ENCODE results near the gene CLCN1.
"Not testable (repeated sequence)": the region's sequence is repeated elsewhere in the genome, so short reads cannot be mapped to it uniquely, and the experiment has no call there.

Gene CLCN1

DNA sequence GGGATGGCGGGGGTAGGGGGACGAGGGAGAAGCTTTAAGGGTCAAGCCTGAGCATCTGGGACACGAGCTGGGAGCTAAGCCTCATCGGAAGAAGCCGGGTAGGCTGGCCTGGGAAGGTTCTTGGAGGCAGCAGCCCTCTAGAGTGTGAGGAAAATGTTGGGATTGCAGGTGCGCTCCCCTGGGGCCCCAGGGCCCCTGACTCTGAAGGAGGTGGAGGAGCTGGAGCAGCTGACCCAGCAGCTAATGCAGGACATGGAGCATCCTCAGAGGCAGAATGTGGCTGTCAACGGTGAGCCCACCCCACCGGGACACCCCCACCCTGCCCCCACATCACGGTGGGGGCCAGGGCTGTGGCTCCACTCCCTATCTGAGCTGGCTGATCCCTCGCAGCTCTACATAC, 72.1 kb downstream of the CLCN1 start:
- DNase-seq, result no peak

DNA sequence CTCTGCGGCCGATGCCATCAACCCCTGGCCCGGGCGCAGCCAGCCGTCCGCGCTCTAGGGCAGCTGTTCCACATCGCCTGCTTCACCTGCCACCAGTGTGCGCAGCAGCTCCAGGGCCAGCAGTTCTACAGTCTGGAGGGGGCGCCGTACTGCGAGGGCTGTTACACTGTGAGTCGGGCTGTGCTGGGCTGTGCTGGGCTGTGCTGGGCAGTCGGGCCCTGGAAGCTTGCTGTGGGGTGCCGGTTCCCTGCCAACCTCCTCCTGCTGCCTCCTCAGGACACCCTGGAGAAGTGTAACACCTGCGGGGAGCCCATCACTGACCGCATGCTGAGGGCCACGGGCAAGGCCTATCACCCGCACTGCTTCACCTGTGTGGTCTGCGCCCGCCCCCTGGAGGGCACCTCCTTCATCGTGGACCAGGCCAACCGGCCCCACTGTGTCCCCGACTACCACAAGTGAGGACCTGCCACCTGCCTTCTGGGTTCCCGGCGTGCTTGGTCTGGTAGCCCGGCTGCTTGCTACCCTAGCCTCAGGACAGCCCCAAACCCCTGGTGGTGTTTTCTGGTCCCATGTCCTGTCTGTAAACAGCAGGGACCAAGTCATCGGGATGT, 72.7 kb downstream of the CLCN1 start:
- DNase-seq, result no peak

DNA sequence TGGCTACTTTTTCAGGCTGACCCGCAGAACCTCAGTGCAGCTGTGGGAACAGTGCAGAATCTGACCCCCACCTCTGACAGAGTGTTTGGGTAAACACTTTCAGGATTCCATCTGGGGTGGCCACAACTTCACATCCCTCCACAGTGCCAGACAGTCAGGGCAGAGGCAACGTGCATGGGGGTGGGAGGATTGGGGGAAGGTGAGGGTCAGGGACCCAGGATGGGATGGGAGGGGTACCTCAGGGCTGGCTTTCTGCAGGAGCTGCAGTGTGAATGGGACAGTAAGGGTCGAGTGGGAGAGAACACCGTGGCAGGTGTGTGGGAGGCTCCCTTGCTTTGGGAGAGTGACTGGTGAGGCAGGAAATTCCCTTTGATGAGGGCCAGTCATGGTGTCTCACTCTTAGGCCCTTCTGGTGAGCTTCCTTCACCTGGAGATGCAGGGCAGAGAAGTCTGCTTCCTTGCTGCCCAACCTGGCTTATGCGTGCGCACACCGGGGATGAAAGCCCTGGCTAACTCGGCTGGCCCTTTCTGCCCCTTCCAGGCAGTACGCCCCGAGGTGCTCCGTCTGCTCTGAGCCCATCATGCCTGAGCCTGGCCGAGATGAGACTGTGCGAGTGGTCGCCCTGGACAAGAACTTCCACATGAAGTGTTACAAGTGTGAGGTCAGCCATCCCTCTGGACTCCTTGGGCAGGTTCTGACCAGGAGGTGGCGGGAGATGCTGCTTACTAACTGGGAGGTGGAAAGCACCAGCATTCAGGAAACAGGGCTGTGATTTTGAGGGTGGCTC, 73.6 kb downstream of the CLCN1 start:
- DNase-seq, result no peak

DNA sequence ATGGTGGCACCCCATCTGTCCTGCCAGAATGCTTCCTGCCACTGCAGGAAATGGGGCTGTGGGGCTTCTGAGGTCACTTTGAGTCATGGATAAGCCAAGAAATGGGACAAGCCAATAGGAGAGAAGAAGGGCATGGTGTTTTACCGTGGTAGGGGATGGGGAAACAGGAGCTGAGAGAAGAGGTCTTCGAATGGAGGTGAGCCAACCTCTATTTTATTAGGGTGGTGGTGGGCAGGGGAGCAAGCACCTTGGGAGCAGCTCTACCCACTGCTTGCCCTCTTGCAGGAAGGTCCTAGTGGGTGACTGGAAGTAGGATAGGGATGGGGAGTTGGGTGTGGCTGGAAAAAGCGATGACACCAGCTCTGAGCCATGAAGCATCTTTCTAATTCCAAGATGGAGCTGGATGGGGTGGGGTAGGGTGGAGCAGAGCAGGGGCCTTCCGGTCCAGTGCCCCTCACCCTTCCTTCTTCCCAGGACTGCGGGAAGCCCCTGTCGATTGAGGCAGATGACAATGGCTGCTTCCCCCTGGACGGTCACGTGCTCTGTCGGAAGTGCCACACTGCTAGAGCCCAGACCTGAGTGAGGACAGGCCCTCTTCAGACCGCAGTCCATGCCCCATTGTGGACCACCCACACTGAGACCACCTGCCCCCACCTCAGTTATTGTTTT, 74.3 kb downstream of the CLCN1 start:
- no peak for DNase-seq

DNA sequence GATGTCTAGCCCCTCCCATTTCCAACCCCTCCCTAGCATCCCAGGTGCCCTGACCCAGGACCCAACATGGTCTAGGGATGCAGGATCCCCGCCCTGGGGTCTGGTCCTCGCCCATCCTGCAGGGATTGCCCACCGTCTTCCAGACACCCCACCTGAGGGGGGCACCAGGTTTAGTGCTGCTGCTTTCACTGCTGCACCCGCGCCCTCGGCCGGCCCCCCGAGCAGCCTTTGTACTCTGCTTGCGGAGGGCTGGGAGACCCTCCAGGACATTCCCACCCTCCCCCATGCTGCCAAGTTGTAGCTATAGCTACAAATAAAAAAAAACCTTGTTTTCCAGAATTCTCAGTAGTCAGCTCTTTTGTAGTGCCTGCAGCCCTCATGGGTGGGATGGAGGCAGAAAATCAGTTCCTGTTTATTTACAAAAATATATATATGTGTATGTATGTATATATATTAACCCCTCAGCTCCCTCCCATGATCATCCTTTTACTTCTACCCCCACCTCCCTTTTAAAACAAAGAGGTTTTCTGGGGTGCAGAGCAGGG, 74.9 kb downstream of the CLCN1 start:
- DNase-seq, result no peak

DNA sequence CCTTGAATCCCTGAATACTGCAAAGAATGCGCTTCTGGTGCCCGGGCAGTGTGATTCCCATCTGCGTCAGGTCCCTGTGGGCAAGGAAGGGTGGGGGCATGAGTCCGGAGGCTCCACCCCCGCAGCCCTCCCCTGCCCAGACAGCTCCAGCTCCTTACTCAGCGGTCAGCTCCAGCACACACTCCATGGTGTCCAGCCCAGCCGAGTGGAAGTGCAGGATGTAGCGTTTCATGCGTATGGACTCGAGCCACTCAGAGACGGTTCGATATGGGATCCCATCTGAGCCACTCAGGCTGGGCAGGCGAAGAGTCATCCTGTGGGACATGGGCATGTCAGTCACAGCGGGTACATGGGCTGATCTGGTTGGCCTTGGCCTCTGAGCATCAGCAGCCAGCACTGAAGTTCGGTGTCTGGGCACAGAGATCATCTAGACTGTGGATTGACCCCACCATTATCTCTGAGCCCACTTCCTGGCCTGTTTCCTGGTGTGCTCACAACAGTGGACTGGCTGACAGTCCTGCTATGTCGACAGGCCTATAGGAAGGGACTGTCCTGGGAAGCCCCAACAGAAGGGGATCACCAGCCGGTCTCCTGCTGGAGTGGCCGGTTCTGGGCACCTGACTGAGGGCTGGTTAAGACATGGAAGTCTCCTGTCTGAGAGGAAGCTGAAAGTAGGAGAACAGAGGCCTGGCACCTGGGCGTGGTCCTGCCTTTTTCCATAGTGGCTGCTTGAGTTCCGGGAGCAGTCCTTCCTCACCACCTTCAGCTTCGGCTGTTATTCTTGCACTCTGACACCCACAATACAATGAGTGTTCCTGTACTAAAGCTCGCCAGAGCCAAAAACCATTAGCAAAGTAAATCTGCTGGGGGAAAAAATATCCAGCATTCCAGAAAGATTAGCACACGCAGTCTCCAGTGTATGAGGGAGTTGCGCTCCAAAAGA, 75.8 kb downstream of the CLCN1 start:
- no peak for DNase-seq

DNA sequence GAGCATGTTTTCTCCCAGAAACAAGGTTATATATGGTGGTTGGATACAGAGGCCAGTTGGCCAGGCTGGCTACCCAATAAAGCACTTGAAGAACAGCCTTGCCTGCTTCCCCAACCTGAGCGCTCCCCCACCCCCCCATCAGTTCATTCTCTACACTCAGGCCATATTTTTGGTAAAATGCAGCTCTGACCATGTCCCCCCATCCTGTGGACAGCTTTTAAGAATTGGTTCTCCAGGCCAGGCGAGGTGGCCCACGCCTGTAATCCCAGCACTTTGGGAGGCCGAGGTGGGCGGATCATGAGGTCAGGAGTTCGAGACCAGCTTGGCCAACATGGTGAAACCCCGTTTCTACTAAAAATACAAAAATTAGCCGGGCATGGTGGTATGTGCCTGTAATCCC, 76.5 kb downstream of the CLCN1 start:
- DNase-seq, result not testable (repeated sequence)

DNA sequence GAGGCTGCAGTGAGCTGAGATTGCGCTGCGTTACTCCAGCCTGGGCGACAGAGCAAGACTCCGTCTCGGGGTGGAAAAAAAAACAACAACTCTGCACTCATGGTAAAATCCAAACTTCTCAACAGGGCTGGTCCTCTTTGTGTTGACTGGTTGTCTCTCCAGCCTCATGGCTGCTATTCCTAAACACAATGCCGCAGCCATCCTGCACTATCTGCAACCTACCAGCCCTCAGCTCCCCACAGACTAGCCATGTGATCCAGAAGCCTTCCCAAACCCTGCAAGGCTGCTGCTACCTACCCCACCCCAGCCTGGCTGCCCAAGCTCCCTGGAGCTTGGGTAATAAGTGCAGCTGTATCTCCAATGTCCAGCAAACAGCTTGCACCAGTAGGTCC, 77.0 kb downstream of the CLCN1 start:
- no peak for DNase-seq

DNA sequence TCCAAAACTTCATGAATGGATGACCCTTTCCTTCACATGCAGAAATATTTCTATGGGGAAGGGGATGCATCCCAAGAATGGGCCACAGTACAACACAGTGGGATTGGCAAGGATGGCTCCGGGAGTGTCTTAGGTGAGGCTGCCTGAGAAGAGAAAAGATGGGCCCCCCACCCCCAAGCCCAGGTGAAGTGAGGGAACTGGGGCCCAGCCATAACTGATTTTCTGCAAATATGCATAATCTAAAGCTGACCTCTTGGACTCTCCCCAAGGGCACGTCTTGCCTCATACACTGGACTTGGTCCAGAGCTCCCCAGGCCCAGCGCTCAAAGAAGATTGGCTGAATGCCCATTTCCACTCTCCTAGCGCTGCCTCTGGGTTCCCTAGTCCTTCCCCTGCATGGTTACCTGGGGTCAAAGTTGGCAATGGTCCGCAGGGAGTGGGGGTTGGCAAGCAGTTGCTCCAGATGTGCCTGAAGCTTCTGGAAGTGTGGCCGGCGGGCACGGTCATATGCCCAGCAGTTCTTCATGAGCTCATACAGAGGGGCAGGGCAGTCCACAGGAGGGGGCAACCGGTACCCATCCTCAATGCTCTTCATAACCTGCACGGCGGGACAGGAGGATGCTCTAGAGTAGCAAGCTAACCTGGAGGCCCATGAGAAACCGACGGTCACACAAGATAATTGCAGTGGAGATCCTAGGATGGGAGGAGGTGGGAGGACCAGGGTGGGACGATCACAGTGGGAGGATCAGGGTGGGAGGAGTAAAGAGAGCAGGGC, 77.5 kb downstream of the CLCN1 start:
- no peak for DNase-seq

DNA sequence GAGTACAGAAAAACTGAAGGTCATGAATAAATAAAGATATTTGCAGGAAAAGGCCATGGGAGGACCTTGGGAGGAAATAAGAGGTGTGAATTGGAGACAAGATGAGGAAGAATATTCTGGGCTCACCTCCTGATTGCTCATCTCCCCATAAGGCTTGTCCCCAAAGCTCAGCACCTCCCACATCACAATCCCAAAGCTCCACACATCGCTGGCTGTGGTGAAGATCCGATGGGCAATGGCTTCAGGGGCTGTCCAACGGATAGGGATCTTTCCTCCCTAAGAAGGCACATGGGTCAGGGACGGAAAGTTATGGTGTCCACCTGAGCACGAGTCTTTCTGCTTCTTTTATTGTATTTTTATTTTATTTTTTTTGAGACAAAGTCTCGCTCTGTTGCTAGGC, 78.2 kb downstream of the CLCN1 start:
- DNase-seq, result no peak

DNA sequence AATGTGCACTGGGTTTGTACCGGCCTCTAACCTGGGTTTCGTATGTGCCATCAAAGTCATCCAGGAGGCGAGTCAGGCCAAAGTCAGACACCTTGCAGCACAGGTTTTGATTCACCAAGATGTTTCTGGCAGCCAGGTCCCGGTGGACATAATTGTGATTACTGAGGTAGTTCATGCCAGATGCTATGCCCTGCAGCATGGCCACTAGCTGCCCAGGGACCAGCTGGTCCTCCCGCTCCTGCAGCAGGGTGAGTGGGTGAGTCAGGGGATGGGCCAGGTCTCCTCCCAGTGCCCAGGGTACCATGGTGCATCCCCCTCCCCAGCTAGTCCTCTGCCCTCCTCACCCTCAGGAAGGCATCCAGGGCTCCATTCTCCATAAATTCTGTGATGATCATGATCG, 78.9 kb downstream of the CLCN1 start:
- DNase-seq, result no peak

DNA sequence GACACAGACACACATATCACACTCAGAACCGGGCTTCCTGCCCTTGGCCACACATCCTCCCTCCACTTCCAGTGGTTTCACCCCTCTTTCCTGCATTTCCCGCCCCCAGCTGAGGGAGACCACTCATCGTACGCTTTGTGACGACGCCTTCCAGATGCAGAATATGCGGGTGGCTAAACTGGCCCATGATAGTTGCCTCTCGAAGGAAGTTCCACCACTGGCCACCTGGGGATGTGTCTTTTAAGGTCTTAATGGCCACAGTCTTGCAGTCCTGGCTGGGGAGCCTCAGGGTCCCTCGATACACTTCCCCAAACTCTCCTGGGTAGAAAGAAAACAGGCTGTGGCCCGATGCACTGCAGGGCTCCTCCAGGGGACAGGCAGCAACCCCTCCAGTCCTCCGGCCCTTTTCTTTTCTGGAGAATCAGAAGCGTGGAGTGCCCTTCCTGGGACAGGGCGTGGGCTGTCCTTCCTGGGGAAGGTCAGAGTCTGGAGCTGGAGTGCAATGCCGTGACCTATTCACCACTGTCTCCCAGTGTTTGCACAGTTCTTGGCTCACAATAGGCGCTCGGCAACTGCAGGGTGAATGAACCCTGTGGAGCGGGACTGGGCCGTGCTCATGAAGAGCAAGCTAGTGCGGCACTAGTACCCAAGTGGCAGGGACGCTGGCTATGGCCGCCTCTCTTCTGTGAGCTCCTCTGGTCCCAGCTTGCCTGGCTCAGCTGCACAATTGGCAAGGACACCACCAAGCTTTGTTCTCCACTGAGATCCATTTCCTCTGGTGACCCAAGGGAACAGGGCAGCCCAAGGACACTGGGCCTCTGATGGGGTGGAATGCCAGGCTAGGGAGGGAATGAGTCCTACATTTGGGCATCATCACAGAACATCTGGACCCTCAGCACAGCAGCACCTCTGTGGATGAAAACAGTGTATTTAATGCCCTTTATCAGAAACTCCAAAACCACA, 79.6 kb downstream of the CLCN1 start:
- DNase-seq, result no peak

DNA sequence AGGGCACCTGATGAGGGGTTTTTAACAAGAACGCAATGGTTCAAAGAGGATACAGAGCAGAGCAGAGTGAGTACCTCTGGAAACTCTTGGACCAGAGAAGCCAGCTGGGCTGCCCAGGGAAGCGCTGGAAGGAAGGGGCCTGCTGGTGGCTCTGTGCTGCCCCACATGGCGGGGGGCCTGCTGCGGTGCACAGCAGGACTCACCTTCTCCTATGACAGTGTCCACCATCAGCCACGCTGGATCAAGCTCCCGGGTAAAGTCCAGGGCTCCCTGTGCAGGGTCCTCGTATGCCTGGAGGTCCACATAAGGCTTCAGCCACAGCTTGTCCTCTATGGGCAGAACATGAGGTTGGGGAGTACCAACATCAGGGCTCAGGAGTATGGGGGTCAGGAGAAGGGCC, 80.3 kb downstream of the CLCN1 start:
- no peak for DNase-seq

DNA sequence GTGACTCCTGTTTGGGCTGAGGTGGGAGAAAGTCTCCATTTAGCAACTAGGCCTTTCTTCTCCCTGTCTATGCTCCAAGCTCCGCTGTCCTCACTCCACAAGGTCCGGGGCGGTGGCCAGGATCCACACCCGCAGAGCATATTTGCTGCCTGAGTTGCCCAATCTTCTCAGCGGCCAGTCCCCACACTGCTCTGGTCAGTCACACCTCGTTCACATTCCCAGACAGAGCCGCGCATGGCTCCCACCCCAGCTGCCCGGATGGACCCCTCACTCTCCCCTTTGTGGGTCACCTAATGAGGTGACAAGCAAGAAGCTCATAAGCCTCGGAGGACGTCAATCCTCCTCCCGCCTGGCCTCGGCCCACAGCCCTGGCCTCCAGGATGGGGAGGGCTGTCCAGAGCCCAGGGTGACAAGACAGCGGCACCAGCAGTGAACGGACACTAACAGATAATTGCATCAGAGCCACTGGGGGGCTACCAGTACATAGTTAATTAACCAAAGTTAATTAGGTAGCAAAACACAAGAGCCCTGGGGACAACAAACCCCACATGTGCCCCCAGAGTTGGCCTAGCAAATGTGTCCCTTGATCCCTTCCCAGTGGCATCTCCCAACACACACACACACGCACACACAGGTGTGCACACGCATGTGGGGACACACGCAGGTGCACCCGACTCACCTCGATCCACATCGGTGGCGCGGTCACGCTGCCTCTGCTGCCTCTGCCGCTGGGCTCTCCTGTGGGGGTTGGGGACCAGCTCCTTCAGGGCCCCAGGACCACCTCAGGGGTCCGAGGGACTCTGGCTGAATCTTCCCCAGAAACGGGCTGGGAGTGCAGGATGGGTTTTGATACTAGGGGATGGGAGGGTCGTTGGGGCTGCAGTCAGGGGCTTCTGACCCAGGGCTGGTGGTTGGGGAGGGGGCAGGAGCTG, 81.0 kb downstream of the CLCN1 start:
- no peak for DNase-seq

DNA sequence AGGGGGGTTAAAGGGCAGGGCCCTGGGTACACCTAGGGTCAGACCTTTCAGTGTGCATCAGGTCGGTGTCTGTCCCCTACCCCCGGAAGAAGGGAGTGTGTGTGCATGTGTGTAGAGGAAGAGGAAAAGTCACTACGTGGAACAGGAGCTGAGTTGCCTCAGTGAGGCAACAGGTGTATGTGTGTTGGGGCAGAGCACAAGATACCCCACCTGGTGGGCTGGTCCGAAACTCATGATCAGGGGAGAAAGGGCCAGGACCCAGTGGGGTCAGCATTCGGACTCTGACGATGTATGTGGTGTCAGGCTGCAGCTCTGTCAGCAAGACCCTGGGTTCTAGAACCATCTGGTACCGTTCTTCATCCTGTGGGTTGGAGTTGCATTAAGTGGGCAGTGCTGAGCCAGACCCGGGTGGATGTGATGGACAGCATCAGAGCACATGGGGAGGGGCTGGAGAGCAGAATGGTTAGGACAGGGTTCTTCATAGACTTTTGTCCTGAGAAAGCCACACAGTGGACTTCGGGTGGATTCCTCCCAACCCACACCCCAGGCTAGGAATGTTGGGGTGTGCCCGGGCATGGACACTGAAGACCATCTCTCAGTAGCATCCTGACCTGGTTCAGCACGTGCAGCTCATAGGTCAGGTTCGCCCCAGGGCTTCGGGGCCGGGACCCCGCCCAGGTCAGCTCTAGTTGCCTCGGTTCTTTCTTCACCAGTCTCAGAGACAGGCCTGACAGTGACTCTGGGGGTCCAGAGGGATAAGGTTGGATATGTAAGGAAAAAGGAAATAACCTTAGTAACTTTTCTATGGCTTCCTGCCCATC, 82.0 kb downstream of the CLCN1 start:
- no peak for DNase-seq

DNA sequence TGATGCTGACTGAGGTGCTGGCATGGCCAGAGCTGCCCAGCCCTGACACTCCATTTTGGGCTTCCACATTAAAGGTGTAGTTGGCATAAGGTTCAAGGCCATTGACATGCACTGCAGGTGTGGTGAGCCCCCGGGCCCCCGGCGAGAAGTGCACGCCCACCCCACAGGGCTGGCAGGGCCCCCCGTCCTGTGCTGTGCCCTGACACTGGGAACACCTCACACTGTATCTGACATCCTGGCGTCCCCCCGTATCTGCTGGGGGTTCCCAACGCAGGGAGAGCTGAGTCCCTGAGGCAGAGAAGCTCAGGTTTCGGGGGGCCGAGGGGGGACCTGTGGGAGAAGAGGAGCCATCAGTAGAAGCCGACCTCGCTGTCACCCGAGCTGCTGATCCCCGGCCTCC, 82.7 kb downstream of the CLCN1 start:
- no peak for DNase-seq

DNA sequence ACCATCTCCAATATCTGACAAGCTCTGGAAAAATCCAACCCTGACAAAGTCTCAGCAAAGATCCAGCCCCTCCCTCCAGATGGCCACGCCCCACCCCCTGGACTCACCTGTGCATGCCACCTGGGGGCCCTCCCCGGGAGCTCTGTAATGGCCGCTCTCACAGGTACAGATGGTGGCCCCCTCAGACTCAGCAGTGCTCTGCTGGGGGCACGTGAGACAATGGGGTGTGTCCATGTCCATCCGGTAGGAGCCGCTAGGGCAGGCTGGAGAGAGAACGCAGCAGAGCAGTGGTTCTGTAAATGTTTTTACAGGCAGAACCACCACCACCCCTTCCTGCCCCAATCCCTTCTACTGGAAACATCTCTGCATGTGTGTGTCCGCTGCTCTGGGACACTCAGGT, 83.2 kb downstream of the CLCN1 start:
- no peak for DNase-seq

DNA sequence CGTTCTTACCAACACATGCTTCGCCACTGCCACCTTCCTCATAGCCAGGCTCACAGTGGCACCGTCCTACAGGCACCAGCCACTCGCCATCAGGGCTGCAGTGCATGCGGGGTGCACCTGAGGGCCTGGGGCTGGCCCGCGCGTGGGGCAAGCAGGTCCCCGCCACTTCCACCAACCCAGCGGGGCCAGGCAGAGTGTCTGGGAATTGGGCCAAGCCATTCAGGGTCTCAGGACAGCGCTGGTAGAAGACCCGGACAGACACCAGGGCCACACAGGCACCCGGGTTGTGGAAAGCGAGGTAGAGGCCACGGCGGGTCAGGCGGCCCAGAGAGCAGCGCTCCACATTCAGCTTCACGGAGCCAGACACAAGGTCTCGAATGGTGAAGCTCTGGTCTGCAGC, 83.7 kb downstream of the CLCN1 start:
- DNase-seq, result no peak

DNA sequence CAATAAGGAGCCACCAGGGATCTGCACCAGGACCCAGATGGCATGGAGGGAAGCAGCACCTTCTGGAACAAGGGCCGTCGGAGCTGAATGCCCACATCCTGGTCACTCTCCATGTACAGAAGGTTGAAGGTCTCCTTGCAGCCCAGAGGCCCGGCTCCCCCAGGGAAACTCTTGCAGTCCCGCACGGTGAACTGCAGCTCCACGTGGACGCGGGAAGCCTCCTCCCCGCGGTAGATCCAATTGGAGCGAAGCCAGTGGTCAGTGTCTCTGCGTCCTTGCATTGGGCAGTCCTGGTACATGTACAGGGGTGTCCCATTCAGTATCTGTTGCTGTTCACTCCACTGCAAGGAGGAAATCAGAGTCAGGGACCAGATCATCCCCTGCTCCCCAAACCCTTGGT, 85.4 kb downstream of the CLCN1 start:
- no peak for DNase-seq
